ENCODE data around the gene PLPP1.

DNA sequence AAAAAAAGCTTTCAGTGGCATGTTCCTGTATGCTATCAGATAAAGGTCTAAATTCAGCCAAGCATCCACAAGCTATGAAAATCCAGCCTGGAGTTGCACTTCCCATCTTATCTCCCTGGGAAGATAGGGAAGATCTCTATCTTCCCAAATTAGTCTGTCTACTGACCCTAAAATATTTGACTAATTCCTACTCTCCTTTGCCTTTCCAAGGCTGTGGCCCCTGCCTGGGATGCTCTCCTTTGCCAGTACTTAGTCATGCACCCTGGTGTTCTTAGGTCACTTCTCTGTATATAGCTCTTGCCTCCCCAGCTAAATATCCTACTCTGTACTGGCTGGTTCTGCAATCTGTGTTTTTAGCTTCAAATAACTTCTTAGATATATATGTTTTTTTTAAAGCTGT, 44.0 kb upstream of the PLPP1 start:
- no peak for TF ChIP-seq POLR2AphosphoS5 (IDR thresholded peaks at IDR 0.05; ENCODE audit: borderline replicate concordance, low read depth, low read length)
- TF ChIP-seq EZH2 (IDR thresholded peaks at IDR 0.05), result no peak

Data from SK-N-MC (cell line).